Colonic mucosa (tissue), 4 donors: ENCODE results near the gene RAB1B. TPM values are rescaled to one million over a fixed set of nuclear protein-coding genes. Genes with fewer than 3 reads are reported as not detected.
"Not testable (repeated sequence)": the region's sequence is repeated elsewhere in the genome, so short reads cannot be mapped to it uniquely, and the experiment has no call there.

ENCODE experiments used
- DNase-seq: peaks from one replicate; pipeline ENCODE4 v3.0.0-alpha.2; 2020
- H3K27ac ChIP-seq: fragments of 200-600 bp; one replicate; pipeline ENCODE4 v1.8.0; 2021
- H3K27me3 ChIP-seq: fragments of 200-600 bp; one replicate; pipeline ENCODE4 v1.8.0; 2021
- H3K36me3 ChIP-seq: fragments of 200-600 bp; one replicate; pipeline ENCODE4 v1.8.0; 2021
- H3K4me1 ChIP-seq: fragments of 200-600 bp; one replicate; pipeline ENCODE4 v1.8.0; 2021; ENCODE audit warnings: mild to moderate bottlenecking
- H3K4me3 ChIP-seq: fragments of 200-600 bp; one replicate; pipeline ENCODE4 v1.8.0; 2021
- H3K9ac ChIP-seq, 2 donors: one replicate each; pipeline ENCODE4 v1.7.0; 2013; ENCODE audit warnings: control low read depth in 2 of 2, low read depth in 2 of 2, low read length in 2 of 2
- H3K9me3 ChIP-seq: fragments of 200-600 bp; one replicate; pipeline ENCODE4 v1.8.0; 2021
- intact Hi-C: fragments of 100-400 bp; cut with DNase I; formaldehyde crosslinking; loops from one replicate; pipeline ENCODE4 v1.14.1; 2022
- total RNA-seq, 2 donors: library from RNA; stranded (reverse); fragmentation: NEBNext Ultra II Directional in 1 of 2; extraction: Animal tissue kit (Norgen Biotek cat#: 25700) in 1 of 2; gene quantifications; one replicate each; pipeline ENCODE4 v1.2.1, GENCODE V29; 2021
- TF ChIP-seq, protein P1 (sequence below): fragments of 200-600 bp; IDR thresholded peaks from one replicate; pipeline ENCODE4 v1.8.0; 2022; ENCODE audit warnings: antibody characterized with exemption, mild to moderate bottlenecking
- donor health status: healthy.
- donor health status: DM: no; HTN: no; CAD: no.
- donor health status: DM: no; HTN: no; CAD: no.

RAB1B gene
- total RNA-seq, 2 donors from 2014 or later = 212 to 243 TPM

DNA sequence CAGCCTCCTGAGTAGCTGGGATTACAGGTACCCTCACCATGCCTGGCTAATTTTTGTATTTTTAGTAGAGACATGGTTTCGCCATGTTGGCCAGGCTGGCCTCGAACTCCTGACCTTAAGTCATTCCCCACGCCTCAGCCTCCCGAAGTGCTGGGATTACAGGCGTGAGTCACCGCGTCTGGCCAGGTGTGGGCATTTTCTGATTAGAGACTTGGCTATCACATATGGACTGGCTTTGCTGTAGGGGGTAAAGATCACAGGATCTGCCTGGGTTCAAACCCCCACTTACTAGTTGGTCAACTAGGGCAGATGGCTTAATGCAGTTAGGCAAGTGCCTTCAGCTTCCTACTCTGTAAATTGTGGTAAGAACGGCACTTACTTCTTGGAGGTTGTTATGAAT, 41.9 kb downstream of the RAB1B start:
- Histone ChIP-seq H3K27me3 (no peaks in the 10 kb centered on the region), H3K27ac (no peak overlapping the region), H3K9me3 (no peaks in the 10 kb centered on the region), H3K9ac (no peak overlapping the region), H3K4me3 (no peak overlapping the region), H3K4me1 (peaks cover 5% of the 10 kb centered on the region), H3K36me3 (no peaks in the 10 kb centered on the region)
- TF ChIP-seq, protein P1, sequence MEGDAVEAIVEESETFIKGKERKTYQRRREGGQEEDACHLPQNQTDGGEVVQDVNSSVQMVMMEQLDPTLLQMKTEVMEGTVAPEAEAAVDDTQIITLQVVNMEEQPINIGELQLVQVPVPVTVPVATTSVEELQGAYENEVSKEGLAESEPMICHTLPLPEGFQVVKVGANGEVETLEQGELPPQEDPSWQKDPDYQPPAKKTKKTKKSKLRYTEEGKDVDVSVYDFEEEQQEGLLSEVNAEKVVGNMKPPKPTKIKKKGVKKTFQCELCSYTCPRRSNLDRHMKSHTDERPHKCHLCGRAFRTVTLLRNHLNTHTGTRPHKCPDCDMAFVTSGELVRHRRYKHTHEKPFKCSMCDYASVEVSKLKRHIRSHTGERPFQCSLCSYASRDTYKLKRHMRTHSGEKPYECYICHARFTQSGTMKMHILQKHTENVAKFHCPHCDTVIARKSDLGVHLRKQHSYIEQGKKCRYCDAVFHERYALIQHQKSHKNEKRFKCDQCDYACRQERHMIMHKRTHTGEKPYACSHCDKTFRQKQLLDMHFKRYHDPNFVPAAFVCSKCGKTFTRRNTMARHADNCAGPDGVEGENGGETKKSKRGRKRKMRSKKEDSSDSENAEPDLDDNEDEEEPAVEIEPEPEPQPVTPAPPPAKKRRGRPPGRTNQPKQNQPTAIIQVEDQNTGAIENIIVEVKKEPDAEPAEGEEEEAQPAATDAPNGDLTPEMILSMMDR = no peak
- no peak for DNase-seq
- intact Hi-C loops = no loop called here

- H3K9ac ChIP-seq, H3K36me3 ChIP-seq, H3K27ac ChIP-seq, DNase-seq, H3K4me3 ChIP-seq, H3K27me3 ChIP-seq, H3K4me1 ChIP-seq, H3K9me3 ChIP-seq: not testable (repeated sequence)
- intact Hi-C loops = loop anchor here (1.0 kb wide), 1 partner anchor 78 kb away; no protein-coding TSS in a partner anchor
These were observed 42.5 kb downstream of the RAB1B start for GRCh38 chr11:66310803-66311440.

- intact Hi-C loops = loop anchor here (1.0 kb wide), 1 partner anchor 78 kb away; no protein-coding TSS in a partner anchor
- Histone ChIP-seq H3K9me3 (no peaks in the 10 kb centered on the region), H3K4me1 (peaks cover 5% of the 10 kb centered on the region), H3K27ac (peak overlapping the region; percentile 89), H3K9ac (peak overlapping the region; percentile 68 to 73), H3K4me3 (peak overlapping the region; percentile 54), H3K36me3 (no peaks in the 10 kb centered on the region), H3K27me3 (no peaks in the 10 kb centered on the region)
- no peak for DNase-seq
- TF ChIP-seq, protein P1 = peak; percentile 86
These were observed 43.1 kb downstream of the RAB1B start for GRCh38 chr11:66311470-66311964.

- no peaks in the 10 kb centered on the region for H3K27me3 ChIP-seq
- intact Hi-C loops = loop anchor here (1.0 kb wide), 1 partner anchor 77 kb away; no protein-coding TSS in a partner anchor
- H3K4me3 ChIP-seq = peak overlapping the region; percentile 54
- H3K9me3 ChIP-seq = no peaks in the 10 kb centered on the region
- H3K9ac ChIP-seq = peak overlapping the region; percentile 68 to 73
- H3K27ac ChIP-seq = peak overlapping the region; percentile 89
- no peaks in the 10 kb centered on the region for H3K36me3 ChIP-seq
- peak; percentile 94 for DNase-seq
- peaks cover 5% of the 10 kb centered on the region for H3K4me1 ChIP-seq
- TF ChIP-seq, protein P1 = no peak
These were observed 43.6 kb downstream of the RAB1B start for GRCh38 chr11:66311965-66312548.

GRCh38 chr11:66312549-66313320, 44.3 kb downstream of the RAB1B start:
- Histone ChIP-seq H3K27me3 (no peaks in the 10 kb centered on the region), H3K9ac (peak overlapping the region; percentile 70 to 73), H3K4me3 (peak overlapping the region; percentile 54), H3K27ac (peak overlapping the region; percentile 89), H3K36me3 (no peaks in the 10 kb centered on the region), H3K9me3 (no peaks in the 10 kb centered on the region), H3K4me1 (peaks cover 5% of the 10 kb centered on the region)
- DNase-seq = peak; percentile 100
- TF ChIP-seq, protein P1 = no peak
- intact Hi-C loops = no loop called here
